WTC11 (cell line): ENCODE measurements around the gene HIPK2. TPM values are rescaled to one million over a fixed set of nuclear protein-coding genes. Genes with fewer than 3 reads are reported as not detected.

ENCODE experiments used
- ATAC-seq: fragments of 200-7000 bp; cut with Tn5 transposase; 2 replicates; pipeline ENCODE4 v1.10.0; 2021; ENCODE audit warnings: mild to moderate bottlenecking, moderate library complexity
- CTCF ChIA-PET: fragments of 300-600 bp; sonication (Branson Sonifier 250); formaldehyde crosslinking; loops from one replicate; lab custom pipeline; 2021; ENCODE audit warnings: antibody characterized with exemption; lab: Charles Lee
- POLR2A ChIA-PET: fragments of 350-600 bp; sonication (Branson Sonifier 250); formaldehyde crosslinking; loops from one replicate; lab custom pipeline; 2021; ENCODE audit warnings: antibody characterized with exemption; lab: Charles Lee
- DNase-seq: peaks from one replicate; pipeline ENCODE4 v3.0.0; 2021; ENCODE audit warnings: low spot score
- H3K27ac Mint-ChIP-seq: 2 replicates; pipeline ENCODE4 v1.8.0; 2021; ENCODE audit warnings: mixed read lengths
- H3K27me3 Mint-ChIP-seq: 2 replicates; pipeline ENCODE4 v1.8.0; 2021; ENCODE audit warnings: low read depth, mild to moderate bottlenecking, moderate library complexity, mixed read lengths
- H3K36me3 Mint-ChIP-seq: 2 replicates; pipeline ENCODE4 v1.8.0; 2021; ENCODE audit warnings: mixed read lengths
- H3K4me1 Mint-ChIP-seq: 2 replicates; pipeline ENCODE4 v1.8.0; 2022; ENCODE audit warnings: mixed read lengths
- H3K4me3 Mint-ChIP-seq: 2 replicates; pipeline ENCODE4 v1.8.0; 2021; ENCODE audit warnings: mild to moderate bottlenecking, moderate library complexity, mixed read lengths
- H3K9me3 Mint-ChIP-seq: 2 replicates; pipeline ENCODE4 v1.8.0; 2021; ENCODE audit warnings: mixed read lengths
- ELF4 ChIP-seq: sonication (generic); formaldehyde crosslinking; IDR thresholded peaks from 2 replicates; pipeline ENCODE4 v1.8.1; 2022; ENCODE audit warnings: low read depth, mild to moderate bottlenecking, moderate library complexity, missing genetic modification reagents
- EMX1 ChIP-seq: fragments of 250-450 bp; sonication (Bioruptor Pico); IDR thresholded peaks from 2 replicates; pipeline ENCODE4 v1.8.0; 2021; ENCODE audit warnings: mild to moderate bottlenecking
- FOXJ3 ChIP-seq: sonication (generic); formaldehyde crosslinking; IDR thresholded peaks from 2 replicates; pipeline ENCODE4 v1.9.0; 2021; ENCODE audit warnings: missing genetic modification reagents, mild to moderate bottlenecking, borderline replicate concordance
- FOXK1 ChIP-seq: sonication (generic); formaldehyde crosslinking; IDR thresholded peaks from 2 replicates; pipeline ENCODE4 v1.8.0; 2022; ENCODE audit warnings: mild to moderate bottlenecking, moderate library complexity, missing genetic modification reagents
- FOXP1 ChIP-seq: sonication (generic); formaldehyde crosslinking; IDR thresholded peaks from 2 replicates; pipeline ENCODE4 v1.8.0; 2022; ENCODE audit warnings: missing genetic modification reagents, mild to moderate bottlenecking, moderate library complexity, borderline replicate concordance
- IRF2 ChIP-seq: sonication (generic); formaldehyde crosslinking; IDR thresholded peaks from 2 replicates; pipeline ENCODE4 v1.8.0; 2022; ENCODE audit warnings: low read depth, missing genetic modification reagents, borderline replicate concordance
- KAT7 ChIP-seq: sonication (generic); formaldehyde crosslinking; IDR thresholded peaks from 2 replicates; pipeline ENCODE4 v1.8.1; 2023; ENCODE audit warnings: missing genetic modification reagents, mild to moderate bottlenecking, borderline replicate concordance
- NFE2L1 ChIP-seq: sonication (generic); formaldehyde crosslinking; IDR thresholded peaks from 2 replicates; pipeline ENCODE4 v1.8.1; 2023; ENCODE audit warnings: missing genetic modification reagents
- NR2C2 ChIP-seq: sonication (generic); formaldehyde crosslinking; IDR thresholded peaks from 2 replicates; pipeline ENCODE4 v1.8.0; 2022; ENCODE audit warnings: mild to moderate bottlenecking, missing genetic modification reagents
- PRRX2 ChIP-seq: fragments of 250-450 bp; sonication (Bioruptor Pico); IDR thresholded peaks from 2 replicates; pipeline ENCODE4 v1.8.0; 2021; ENCODE audit warnings: mild to moderate bottlenecking
- RORB ChIP-seq: fragments of 250-450 bp; sonication (Bioruptor Pico); IDR thresholded peaks from 2 replicates; pipeline ENCODE4 v1.9.0; 2021; ENCODE audit warnings: mild to moderate bottlenecking
- SMAD3 ChIP-seq: sonication (generic); formaldehyde crosslinking; IDR thresholded peaks from 2 replicates; pipeline ENCODE4 v1.8.0; 2022; ENCODE audit warnings: missing genetic modification reagents, mild to moderate bottlenecking, borderline replicate concordance
- TCF7 ChIP-seq: sonication (generic); formaldehyde crosslinking; IDR thresholded peaks from 2 replicates; pipeline ENCODE4 v1.8.0; 2022; ENCODE audit warnings: mild to moderate bottlenecking, low read depth, missing genetic modification reagents, moderate library complexity
- TEAD1 ChIP-seq: sonication (generic); formaldehyde crosslinking; IDR thresholded peaks from 2 replicates; pipeline ENCODE4 v1.8.0; 2022; ENCODE audit warnings: mild to moderate bottlenecking, missing genetic modification reagents
- TEAD4 ChIP-seq: sonication (generic); formaldehyde crosslinking; IDR thresholded peaks from 2 replicates; pipeline ENCODE4 v1.8.0; 2022; ENCODE audit warnings: mild to moderate bottlenecking, missing genetic modification reagents
- TP53 ChIP-seq: sonication (generic); formaldehyde crosslinking; IDR thresholded peaks from 2 replicates; pipeline ENCODE4 v1.8.1; 2023; ENCODE audit warnings: mild to moderate bottlenecking, missing genetic modification reagents
- ZNF138 ChIP-seq: sonication (generic); formaldehyde crosslinking; conservative IDR thresholded peaks from 2 replicates; pipeline ENCODE4 v1.8.1; 2022; ENCODE audit warnings: mild to moderate bottlenecking, moderate library complexity, missing genetic modification reagents
- ZNF396 ChIP-seq: fragments of 250-450 bp; sonication (Bioruptor Pico); IDR thresholded peaks from 2 replicates; pipeline ENCODE4 v1.8.0; 2021; ENCODE audit warnings: mild to moderate bottlenecking, moderate library complexity, borderline replicate concordance
- ZNF416 ChIP-seq: fragments of 250-450 bp; sonication (Bioruptor Pico); IDR thresholded peaks from 2 replicates; pipeline ENCODE4 v1.9.0; 2021; ENCODE audit warnings: mild to moderate bottlenecking, inconsistent platforms
- total RNA-seq: library from RNA; stranded (reverse); gene quantifications from 3 replicates; pipeline ENCODE4 v1.2.3, GENCODE V29; 2021
- TF ChIP-seq, protein P1 (sequence below): sonication (generic); formaldehyde crosslinking; IDR thresholded peaks from 2 replicates; pipeline ENCODE4 v1.8.1; 2023; ENCODE audit warnings: mild to moderate bottlenecking, missing genetic modification reagents, moderate library complexity
- TF ChIP-seq, protein P2 (sequence below): sonication (generic); formaldehyde crosslinking; IDR thresholded peaks from 2 replicates; pipeline ENCODE4 v1.8.1; 2023; ENCODE audit warnings: mild to moderate bottlenecking, missing genetic modification reagents, borderline replicate concordance
- TF ChIP-seq, protein P3 (sequence below): sonication (generic); formaldehyde crosslinking; IDR thresholded peaks from 2 replicates; pipeline ENCODE4 v1.8.0; 2022; ENCODE audit warnings: mild to moderate bottlenecking, missing genetic modification reagents
- TF ChIP-seq, protein P4 (sequence below): sonication (generic); formaldehyde crosslinking; IDR thresholded peaks from 2 replicates; pipeline ENCODE4 v1.8.1; 2023; ENCODE audit warnings: mild to moderate bottlenecking, missing genetic modification reagents
- TF ChIP-seq, protein P5 (sequence below): sonication (generic); formaldehyde crosslinking; IDR thresholded peaks from 2 replicates; pipeline ENCODE4 v1.8.1; 2022; ENCODE audit warnings: low read depth, mild to moderate bottlenecking, moderate library complexity, missing genetic modification reagents, borderline replicate concordance
- TF ChIP-seq, protein P6 (sequence below): sonication (generic); formaldehyde crosslinking; IDR thresholded peaks from 2 replicates; pipeline ENCODE4 v1.8.0; 2023; ENCODE audit warnings: missing genetic modification reagents
- TF ChIP-seq, protein P7 (sequence below): sonication (generic); formaldehyde crosslinking; IDR thresholded peaks from 2 replicates; pipeline ENCODE4 v1.8.1; 2023; ENCODE audit warnings: mild to moderate bottlenecking, missing genetic modification reagents, moderate library complexity

HIPK2 gene
- total RNA-seq, 1 experiment from 2014 or later, result 25.3 TPM

DNA sequence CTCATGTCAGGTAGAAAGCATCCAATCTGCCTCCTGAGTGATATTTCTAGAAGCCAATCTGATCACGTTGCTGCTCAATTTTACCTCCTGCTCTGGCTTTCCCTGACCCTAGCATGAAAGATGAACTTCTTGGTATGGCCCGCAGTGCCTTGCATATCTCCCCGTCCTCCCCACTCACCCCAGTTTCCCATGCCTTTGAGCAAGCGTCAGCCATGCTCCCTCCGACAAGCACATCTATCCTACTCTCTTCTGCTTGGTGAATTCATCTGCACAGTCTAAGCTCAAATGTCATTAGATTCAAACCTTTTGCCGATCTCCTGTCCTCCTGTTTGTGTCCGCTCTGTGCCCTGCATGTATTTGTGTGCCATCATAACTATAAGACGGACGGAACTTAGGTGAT, 45.1 kb upstream of the HIPK2 start:
- no peak for ATAC-seq
- H3K27me3 Mint-ChIP-seq, result no peaks in the 10 kb centered on the region; the same call in 1 of the 2 replicates
- ChIA-PET POLR2A (no interaction called here), CTCF (interaction anchor here (0.8 to 1.4 kb wide), 2 partner anchors 177 to 183 kb away, joined by 3 to 8 read pairs; no protein-coding TSS in a partner anchor)
- TF ChIP-seq PRRX2 (CRISPR knock-in tag) (no peak), ELF4 (CRISPR knock-in tag) (no peak), ZNF416 (CRISPR knock-in tag) (no peak), NR2C2 (no peak), TCF7 (CRISPR knock-in tag) (no peak), FOXJ3 (no peak), ZNF396 (CRISPR knock-in tag) (no peak), ZNF138 (CRISPR knock-in tag) (no peak), NFE2L1 (CRISPR knock-in tag) (no peak), KAT7 (CRISPR knock-in tag) (no peak), FOXP1 (CRISPR knock-in tag) (no peak)
- TF ChIP-seq, protein P1, sequence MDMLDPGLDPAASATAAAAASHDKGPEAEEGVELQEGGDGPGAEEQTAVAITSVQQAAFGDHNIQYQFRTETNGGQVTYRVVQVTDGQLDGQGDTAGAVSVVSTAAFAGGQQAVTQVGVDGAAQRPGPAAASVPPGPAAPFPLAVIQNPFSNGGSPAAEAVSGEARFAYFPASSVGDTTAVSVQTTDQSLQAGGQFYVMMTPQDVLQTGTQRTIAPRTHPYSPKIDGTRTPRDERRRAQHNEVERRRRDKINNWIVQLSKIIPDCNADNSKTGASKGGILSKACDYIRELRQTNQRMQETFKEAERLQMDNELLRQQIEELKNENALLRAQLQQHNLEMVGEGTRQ, result no peak
- TF ChIP-seq, protein P2, sequence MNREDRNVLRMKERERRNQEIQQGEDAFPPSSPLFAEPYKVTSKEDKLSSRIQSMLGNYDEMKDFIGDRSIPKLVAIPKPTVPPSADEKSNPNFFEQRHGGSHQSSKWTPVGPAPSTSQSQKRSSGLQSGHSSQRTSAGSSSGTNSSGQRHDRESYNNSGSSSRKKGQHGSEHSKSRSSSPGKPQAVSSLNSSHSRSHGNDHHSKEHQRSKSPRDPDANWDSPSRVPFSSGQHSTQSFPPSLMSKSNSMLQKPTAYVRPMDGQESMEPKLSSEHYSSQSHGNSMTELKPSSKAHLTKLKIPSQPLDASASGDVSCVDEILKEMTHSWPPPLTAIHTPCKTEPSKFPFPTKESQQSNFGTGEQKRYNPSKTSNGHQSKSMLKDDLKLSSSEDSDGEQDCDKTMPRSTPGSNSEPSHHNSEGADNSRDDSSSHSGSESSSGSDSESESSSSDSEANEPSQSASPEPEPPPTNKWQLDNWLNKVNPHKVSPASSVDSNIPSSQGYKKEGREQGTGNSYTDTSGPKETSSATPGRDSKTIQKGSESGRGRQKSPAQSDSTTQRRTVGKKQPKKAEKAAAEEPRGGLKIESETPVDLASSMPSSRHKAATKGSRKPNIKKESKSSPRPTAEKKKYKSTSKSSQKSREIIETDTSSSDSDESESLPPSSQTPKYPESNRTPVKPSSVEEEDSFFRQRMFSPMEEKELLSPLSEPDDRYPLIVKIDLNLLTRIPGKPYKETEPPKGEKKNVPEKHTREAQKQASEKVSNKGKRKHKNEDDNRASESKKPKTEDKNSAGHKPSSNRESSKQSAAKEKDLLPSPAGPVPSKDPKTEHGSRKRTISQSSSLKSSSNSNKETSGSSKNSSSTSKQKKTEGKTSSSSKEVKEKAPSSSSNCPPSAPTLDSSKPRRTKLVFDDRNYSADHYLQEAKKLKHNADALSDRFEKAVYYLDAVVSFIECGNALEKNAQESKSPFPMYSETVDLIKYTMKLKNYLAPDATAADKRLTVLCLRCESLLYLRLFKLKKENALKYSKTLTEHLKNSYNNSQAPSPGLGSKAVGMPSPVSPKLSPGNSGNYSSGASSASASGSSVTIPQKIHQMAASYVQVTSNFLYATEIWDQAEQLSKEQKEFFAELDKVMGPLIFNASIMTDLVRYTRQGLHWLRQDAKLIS (CRISPR knock-in tag), result no peak
- TF ChIP-seq, protein P3, sequence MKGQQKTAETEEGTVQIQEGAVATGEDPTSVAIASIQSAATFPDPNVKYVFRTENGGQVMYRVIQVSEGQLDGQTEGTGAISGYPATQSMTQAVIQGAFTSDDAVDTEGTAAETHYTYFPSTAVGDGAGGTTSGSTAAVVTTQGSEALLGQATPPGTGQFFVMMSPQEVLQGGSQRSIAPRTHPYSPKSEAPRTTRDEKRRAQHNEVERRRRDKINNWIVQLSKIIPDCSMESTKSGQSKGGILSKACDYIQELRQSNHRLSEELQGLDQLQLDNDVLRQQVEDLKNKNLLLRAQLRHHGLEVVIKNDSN (CRISPR knock-in tag), result no peak
- TF ChIP-seq, protein P4, sequence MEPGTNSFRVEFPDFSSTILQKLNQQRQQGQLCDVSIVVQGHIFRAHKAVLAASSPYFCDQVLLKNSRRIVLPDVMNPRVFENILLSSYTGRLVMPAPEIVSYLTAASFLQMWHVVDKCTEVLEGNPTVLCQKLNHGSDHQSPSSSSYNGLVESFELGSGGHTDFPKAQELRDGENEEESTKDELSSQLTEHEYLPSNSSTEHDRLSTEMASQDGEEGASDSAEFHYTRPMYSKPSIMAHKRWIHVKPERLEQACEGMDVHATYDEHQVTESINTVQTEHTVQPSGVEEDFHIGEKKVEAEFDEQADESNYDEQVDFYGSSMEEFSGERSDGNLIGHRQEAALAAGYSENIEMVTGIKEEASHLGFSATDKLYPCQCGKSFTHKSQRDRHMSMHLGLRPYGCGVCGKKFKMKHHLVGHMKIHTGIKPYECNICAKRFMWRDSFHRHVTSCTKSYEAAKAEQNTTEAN (CRISPR knock-in tag), result no peak
- TF ChIP-seq, protein P5, sequence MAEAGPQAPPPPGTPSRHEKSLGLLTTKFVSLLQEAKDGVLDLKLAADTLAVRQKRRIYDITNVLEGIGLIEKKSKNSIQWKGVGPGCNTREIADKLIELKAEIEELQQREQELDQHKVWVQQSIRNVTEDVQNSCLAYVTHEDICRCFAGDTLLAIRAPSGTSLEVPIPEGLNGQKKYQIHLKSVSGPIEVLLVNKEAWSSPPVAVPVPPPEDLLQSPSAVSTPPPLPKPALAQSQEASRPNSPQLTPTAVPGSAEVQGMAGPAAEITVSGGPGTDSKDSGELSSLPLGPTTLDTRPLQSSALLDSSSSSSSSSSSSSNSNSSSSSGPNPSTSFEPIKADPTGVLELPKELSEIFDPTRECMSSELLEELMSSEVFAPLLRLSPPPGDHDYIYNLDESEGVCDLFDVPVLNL, result no peak
- H3K4me1 Mint-ChIP-seq, result no peaks in the 10 kb centered on the region
- no peak for DNase-seq
- H3K4me3 Mint-ChIP-seq, result no peak overlapping the region
- no peak overlapping the region for H3K27ac Mint-ChIP-seq
- no peaks in the 10 kb centered on the region for H3K36me3 Mint-ChIP-seq
- H3K9me3 Mint-ChIP-seq, result no peaks in the 10 kb centered on the region

DNA sequence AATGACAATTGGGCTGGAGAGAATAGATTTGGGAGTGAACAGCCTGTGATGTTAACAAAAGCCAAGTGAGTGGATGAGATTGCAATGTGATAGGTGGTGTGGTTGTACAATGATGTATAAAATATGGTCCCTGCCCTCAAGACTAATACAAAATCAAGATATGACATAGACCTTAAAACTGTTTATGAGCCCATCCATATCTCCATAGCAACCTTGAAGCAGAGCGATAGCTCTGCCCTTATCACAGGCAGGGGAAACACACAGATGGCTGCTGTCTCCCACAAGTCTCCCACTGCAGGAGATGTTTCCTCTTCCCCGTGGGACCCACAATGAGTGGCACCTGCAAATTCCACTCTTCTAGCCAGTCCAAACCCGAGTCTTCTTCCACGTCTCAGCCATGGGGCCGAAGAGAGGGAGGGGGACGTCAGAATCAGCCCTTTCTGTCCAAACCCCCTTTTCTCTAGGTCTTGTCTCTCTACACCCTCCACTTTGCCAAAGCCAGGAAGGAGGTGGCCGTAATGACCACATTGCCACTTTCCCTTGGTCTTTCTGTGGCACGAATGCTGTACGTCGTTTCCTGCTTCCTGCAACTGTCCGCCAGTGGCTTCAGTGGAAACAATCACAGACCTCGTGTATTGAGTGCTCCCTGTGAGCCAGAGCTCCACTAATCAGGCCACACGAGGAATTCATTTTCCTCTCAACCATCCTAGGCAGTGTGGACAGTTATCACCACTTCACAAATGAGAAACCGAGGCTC, 43.7 kb upstream of the HIPK2 start:
- POLR2A ChIA-PET, result no interaction called here
- DNase-seq (no peak), ATAC-seq (no peak)
- CTCF ChIA-PET, result no interaction called here
- H3K9me3 Mint-ChIP-seq, result peaks cover 5% of the 10 kb centered on the region; the same call in 1 of the 2 replicates
- H3K36me3 Mint-ChIP-seq, result no peaks in the 10 kb centered on the region
- H3K4me1 Mint-ChIP-seq, result no peaks in the 10 kb centered on the region
- no peak overlapping the region for H3K4me3 Mint-ChIP-seq
- H3K27me3 Mint-ChIP-seq, result no peaks in the 10 kb centered on the region
- no peak overlapping the region for H3K27ac Mint-ChIP-seq
- TF ChIP-seq, protein P6, sequence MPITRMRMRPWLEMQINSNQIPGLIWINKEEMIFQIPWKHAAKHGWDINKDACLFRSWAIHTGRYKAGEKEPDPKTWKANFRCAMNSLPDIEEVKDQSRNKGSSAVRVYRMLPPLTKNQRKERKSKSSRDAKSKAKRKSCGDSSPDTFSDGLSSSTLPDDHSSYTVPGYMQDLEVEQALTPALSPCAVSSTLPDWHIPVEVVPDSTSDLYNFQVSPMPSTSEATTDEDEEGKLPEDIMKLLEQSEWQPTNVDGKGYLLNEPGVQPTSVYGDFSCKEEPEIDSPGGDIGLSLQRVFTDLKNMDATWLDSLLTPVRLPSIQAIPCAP (CRISPR knock-in tag), result no peak
- no peak for TF ChIP-seq FOXK1 (CRISPR knock-in tag)
- TF ChIP-seq TEAD1, result no peak
- TF ChIP-seq SMAD3 (CRISPR knock-in tag), result no peak
- no peak for TF ChIP-seq IRF2 (CRISPR knock-in tag)
- no peak for TF ChIP-seq TP53
- TF ChIP-seq, protein P3 (CRISPR knock-in tag), result no peak
- TF ChIP-seq, protein P7, sequence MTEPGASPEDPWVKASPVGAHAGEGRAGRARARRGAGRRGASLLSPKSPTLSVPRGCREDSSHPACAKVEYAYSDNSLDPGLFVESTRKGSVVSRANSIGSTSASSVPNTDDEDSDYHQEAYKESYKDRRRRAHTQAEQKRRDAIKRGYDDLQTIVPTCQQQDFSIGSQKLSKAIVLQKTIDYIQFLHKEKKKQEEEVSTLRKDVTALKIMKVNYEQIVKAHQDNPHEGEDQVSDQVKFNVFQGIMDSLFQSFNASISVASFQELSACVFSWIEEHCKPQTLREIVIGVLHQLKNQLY, result no peak
- no peak for TF ChIP-seq EMX1 (CRISPR knock-in tag)
- TF ChIP-seq KAT7 (CRISPR knock-in tag), result no peak
- TF ChIP-seq TEAD4, result no peak
- no peak for TF ChIP-seq RORB
